IPS-NIHi11 (cell line): ENCODE measurements around the gene RAP2A.
A peak's percentile ranks its signal among the peaks of the same experiment; 100 is the strongest.

ENCODE experiments used
- DNase-seq: peaks from one replicate; pipeline ENCODE4 v3.0.0; 2012; ENCODE audit warnings: mixed read lengths, low spot score

Gene RAP2A

GRCh38 chr13:97422118-97423054, 11.6 kb upstream of the RAP2A start:
- DNase-seq = no peak

- DNase-seq = no peak
Observed at GRCh38 chr13:97423300-97424045, 10.5 kb upstream of the RAP2A start.

GRCh38 chr13:97425590-97425989, 8.4 kb upstream of the RAP2A start:
- no peak for DNase-seq

GRCh38 chr13:97426695-97427094, 7.3 kb upstream of the RAP2A start:
- DNase-seq = no peak

- no peak for DNase-seq
Observed at GRCh38 chr13:97429681-97430081, 4.3 kb upstream of the RAP2A start.

- DNase-seq = no peak
Observed at GRCh38 chr13:97430296-97430695, 3.7 kb upstream of the RAP2A start.

GRCh38 chr13:97431171-97431764, 2.7 kb upstream of the RAP2A start:
- no peak for DNase-seq

GRCh38 chr13:97432232-97432916, 1.6 kb upstream of the RAP2A start:
- no peak for DNase-seq

GRCh38 chr13:97432917-97433726, 847 bp upstream of the RAP2A start:
- DNase-seq = peak; percentile 89

- DNase-seq = no peak
Observed at GRCh38 chr13:97434397-97435201, 630 bp downstream of the RAP2A start.

- DNase-seq = no peak
Observed at GRCh38 chr13:97435323-97435722, 1.4 kb downstream of the RAP2A start.

- no peak for DNase-seq
Observed at GRCh38 chr13:97435794-97436193, 1.8 kb downstream of the RAP2A start.

GRCh38 chr13:97436845-97437244, 2.9 kb downstream of the RAP2A start:
- no peak for DNase-seq

- DNase-seq = no peak
Observed at GRCh38 chr13:97437729-97438128, 3.8 kb downstream of the RAP2A start.

- no peak for DNase-seq
Observed at GRCh38 chr13:97438856-97439595, 5.1 kb downstream of the RAP2A start.

GRCh38 chr13:97440598-97441170, 6.7 kb downstream of the RAP2A start:
- DNase-seq = no peak

- DNase-seq = no peak
Observed at GRCh38 chr13:97441368-97441767, 7.4 kb downstream of the RAP2A start.

- DNase-seq = no peak
Observed at GRCh38 chr13:97445522-97446187, 11.7 kb downstream of the RAP2A start.

GRCh38 chr13:97446448-97446847, 12.5 kb downstream of the RAP2A start:
- DNase-seq = no peak
